HK-2 (cell line): ENCODE data around the gene SLC8A2.
"Not testable (repeated sequence)": the region's sequence is repeated elsewhere in the genome, so short reads cannot be mapped to it uniquely, and the experiment has no call there.

Experiments used
- DNase-seq: peaks from one replicate; pipeline ENCODE4 v3.0.0-alpha.2; 2018; ENCODE audit not compliant: unreplicated experiment

SLC8A2 gene

DNA sequence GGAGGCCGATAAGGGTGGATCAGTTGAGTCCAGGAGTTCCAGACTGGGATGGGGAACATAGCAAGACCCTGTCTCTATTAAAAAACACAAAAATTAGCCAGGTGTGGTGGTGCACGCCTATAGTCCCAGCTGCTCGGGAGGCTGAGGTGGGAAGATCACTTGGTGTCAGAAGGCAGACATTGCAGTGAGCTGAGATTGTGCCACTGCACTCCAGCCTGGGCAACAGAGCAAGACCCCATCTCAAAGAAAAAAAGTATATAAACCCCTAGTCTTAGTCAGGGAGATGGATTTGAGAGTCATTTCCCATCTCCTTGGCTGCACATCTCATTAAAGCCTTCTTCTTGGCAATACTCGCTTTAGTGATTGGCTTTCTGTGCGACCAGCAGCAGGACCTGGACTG is 87.8 kb downstream of the SLC8A2 start:
- not testable (repeated sequence) for DNase-seq

DNA sequence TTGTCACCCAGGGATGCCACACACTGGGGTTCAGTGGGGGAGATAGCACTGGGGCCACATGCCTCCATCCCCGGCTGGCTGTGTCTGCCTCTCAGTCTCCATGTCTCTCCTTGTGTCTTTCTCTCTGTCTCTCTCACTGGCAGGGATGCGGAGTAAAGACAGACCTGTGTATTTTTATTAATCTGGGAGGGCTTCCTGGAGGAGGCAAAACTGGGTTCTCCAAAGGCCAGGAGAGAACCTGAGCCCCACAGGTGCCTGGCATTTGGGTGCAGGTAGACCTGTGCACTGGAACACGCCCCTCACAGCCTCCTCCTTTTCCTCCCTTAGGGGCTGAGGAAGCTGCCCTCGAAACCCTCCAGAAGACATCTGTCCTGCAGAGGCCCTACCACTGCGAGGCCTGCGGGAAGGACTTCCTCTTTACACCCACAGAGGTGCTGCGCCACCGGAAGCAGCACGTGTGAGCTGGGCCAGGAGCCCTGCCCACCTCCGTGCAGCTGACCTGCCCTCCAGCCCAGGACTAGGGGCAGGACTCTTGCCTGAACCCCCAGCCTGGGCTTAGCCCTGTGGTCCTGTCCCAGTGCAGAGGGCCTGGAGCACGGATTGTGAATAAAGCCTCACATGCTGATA is 89.9 kb downstream of the SLC8A2 start:
- no peak for DNase-seq

DNA sequence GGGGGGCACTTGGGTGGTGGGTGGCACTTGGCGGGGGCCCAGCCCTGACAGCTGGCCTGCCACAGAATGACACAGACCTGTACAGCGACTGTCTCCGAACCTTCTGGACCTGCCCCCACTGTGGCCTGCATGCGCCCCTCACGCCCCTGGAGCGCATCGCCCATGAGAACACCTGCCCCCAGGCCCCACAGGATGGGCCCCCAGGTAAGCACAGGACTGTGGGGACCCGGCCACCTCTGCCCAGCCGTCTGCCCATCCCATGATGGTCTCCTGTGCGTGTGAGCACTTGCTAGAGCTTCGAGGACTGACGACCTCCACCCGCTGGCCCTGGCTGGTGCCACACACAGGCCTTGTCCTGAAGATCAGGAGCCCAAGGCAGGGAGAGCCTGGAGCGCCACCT is 90.6 kb downstream of the SLC8A2 start:
- DNase-seq, result no peak

DNA sequence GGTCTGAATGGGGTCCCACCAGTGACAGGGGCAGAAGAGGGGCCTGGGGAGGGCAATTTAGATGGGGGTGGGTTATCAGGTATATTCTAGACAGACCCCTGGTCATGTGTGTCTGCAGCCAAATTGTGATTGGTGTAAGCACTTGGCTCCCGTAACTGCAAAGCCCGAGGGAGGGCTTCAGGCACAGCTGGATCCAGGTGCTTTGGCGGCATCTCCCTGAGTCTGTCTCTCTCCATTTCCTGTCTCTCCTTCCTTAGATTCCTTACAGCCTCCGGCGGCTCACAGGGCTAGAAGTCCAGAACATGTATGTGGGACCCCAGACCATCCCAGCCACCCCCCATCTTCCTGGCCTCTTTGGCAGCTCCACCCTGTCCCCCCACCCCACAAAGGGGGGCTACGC is 91.1 kb downstream of the SLC8A2 start:
- DNase-seq, result no peak

DNA sequence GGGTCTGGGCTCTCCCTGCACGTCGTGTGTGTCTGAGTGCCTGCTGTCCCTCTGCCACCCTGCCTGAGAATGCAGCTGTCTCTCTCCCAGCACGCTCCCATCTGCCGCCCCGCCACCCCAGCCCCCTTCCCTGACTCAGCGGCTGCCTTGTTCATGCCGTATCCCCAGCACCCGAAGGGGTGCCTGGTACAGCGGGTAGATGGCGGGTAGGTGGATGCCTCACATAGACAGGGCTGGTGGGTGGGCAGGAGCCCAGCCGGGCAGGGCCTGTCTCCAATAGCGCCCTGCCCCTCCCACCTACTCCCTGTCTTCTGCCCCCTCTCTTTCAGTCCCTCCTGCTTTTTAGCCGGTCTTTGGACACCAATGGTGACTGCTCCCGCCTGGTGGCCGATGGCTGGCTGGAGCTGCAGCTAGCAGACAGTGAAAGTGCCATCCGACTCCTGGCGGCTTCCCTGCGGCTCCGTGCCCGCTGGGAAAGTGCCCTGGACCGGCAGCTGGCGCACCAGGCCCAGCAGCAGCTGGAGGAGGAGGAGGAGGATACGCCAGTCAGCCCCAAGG is 92.2 kb downstream of the SLC8A2 start:
- DNase-seq, result no peak

DNA sequence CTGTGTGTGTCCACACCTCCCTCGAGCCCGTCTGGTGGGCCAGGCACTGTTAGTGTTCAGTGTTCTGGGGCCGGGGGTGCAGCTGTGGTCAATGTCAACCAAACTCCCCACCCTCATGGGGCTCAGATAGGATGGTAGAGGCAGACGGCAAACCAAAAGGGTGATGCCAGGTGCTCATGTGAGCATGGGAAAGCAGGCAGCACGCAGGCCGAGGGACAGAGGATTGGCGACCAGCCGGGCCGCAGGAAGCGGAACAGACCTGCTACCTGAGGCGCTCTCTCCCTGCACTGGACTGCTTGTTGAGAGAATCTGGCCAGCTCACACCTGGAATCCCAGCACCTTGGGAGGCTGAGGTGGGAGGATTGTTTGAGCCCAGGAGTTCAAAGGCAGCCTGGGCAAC is 93.4 kb downstream of the SLC8A2 start:
- DNase-seq, result no peak
